Liver (tissue), 9 donors: ENCODE measurements around the gene FKBP11. TPM values are rescaled to one million over a fixed set of nuclear protein-coding genes. Genes with fewer than 3 reads are reported as not detected.

Experiments used
- DNase-seq: peaks from one replicate; pipeline ENCODE4 v3.0.0-alpha.2; 2017; ENCODE audit warnings: low spot score
- H3K27ac ChIP-seq, 2 donors: one replicate each; pipeline ENCODE4 v1.7.0; 2013; ENCODE audit warnings: inconsistent platforms in 2 of 2, low read length in 2 of 2, control low read depth in 1 of 2, low read depth in 1 of 2, mild to moderate bottlenecking in 1 of 2
- H3K27me3 ChIP-seq, 4 donors: one replicate each; pipeline versions ENCODE4 v1.6.1 to v1.7.0; 2013; ENCODE audit warnings: low read length in 3 of 4, inconsistent platforms in 1 of 4, mild to moderate bottlenecking in 1 of 4, moderate library complexity in 1 of 4; ENCODE audit not compliant: control insufficient read depth in 4 of 4, insufficient read depth in 4 of 4
- H3K36me3 ChIP-seq, 4 donors: one replicate each; pipeline versions ENCODE4 v1.6.1 to v1.7.0; 2013; ENCODE audit warnings: low read length in 3 of 4, mild to moderate bottlenecking in 3 of 4, low read depth in 1 of 4, moderate library complexity in 1 of 4; ENCODE audit not compliant: control insufficient read depth in 4 of 4, insufficient read depth in 3 of 4
- H3K4me1 ChIP-seq, 4 donors: one replicate each; pipeline versions ENCODE4 v1.6.1 to v1.7.0; 2013; ENCODE audit warnings: low read length in 3 of 4, mild to moderate bottlenecking in 3 of 4, moderate library complexity in 1 of 4; ENCODE audit not compliant: control insufficient read depth in 4 of 4, insufficient read depth in 4 of 4
- H3K4me3 ChIP-seq, 3 donors: one replicate each; pipeline versions ENCODE4 v1.6.1 to v1.7.0; 2013; ENCODE audit warnings: low read length in 3 of 3, control low read depth in 1 of 3, low read depth in 1 of 3, mild to moderate bottlenecking in 1 of 3
- H3K9ac ChIP-seq, 2 donors: one replicate each; pipeline ENCODE4 v1.7.0; 2013; ENCODE audit warnings: low read length in 2 of 2, mild to moderate bottlenecking in 2 of 2, moderate library complexity in 2 of 2, control low read depth in 1 of 2, low read depth in 1 of 2
- H3K9me3 ChIP-seq, 4 donors: one replicate each; pipeline versions ENCODE4 v1.6.1 to v1.7.0; 2013; ENCODE audit warnings: low read length in 3 of 4; ENCODE audit not compliant: control insufficient read depth in 4 of 4
- ATF3 ChIP-seq: IDR thresholded peaks from 2 replicates; pipeline ENCODE4 v1.6.1; 2016; ENCODE audit warnings: antibody characterized with exemption
- CTCF ChIP-seq: fragments of 150-350 bp; IDR thresholded peaks from 2 replicates; pipeline ENCODE4 v1.5.1; 2017; ENCODE audit warnings: improper control_type of control experiment, low read depth, low read length; ENCODE audit not compliant: missing input control
- EGR1 ChIP-seq, 2 donors: IDR thresholded peaks; 2 replicates each; pipeline ENCODE4 v1.6.1; 2016 to 2018; ENCODE audit warnings: antibody characterized with exemption in 2 of 2, low read depth in 2 of 2
- FOXA1 ChIP-seq: IDR thresholded peaks from 2 replicates; pipeline ENCODE4 v1.6.1; 2016; ENCODE audit warnings: antibody characterized with exemption
- FOXA2 ChIP-seq: IDR thresholded peaks from 2 replicates; pipeline ENCODE4 v1.6.1; 2016; ENCODE audit warnings: antibody characterized with exemption
- GABPA ChIP-seq, 2 donors: IDR thresholded peaks in 1 of 2; conservative IDR thresholded peaks in 1 of 2; 2 replicates each; pipeline ENCODE4 v1.6.1; 2016; ENCODE audit warnings: antibody characterized with exemption in 2 of 2, mild to moderate bottlenecking in 1 of 2, moderate library complexity in 1 of 2
- HNF4A ChIP-seq, 2 donors: conservative IDR thresholded peaks; 2 replicates each; pipeline ENCODE4 v1.6.1; 2016; ENCODE audit warnings: antibody characterized with exemption in 2 of 2, mild to moderate bottlenecking in 2 of 2
- HNF4G ChIP-seq: IDR thresholded peaks from 2 replicates; pipeline ENCODE4 v1.6.1; 2016; ENCODE audit warnings: antibody characterized with exemption
- JUND ChIP-seq, 2 donors: IDR thresholded peaks; 2 replicates each; pipeline ENCODE4 v1.6.1; 2016; ENCODE audit warnings: antibody characterized with exemption in 2 of 2
- RAD21 ChIP-seq, 2 donors: IDR thresholded peaks; 2 replicates each; pipeline ENCODE4 v1.6.1; 2016; ENCODE audit warnings: antibody characterized with exemption in 2 of 2, mild to moderate bottlenecking in 2 of 2
- REST ChIP-seq: IDR thresholded peaks from 2 replicates; pipeline ENCODE4 v1.6.1; 2016; ENCODE audit warnings: antibody characterized with exemption, mild to moderate bottlenecking
- RXRA ChIP-seq, 2 donors: IDR thresholded peaks; 2 replicates each; pipeline ENCODE4 v1.6.1; 2017 to 2018; ENCODE audit warnings: antibody characterized with exemption in 2 of 2, mild to moderate bottlenecking in 1 of 2
- SP1 ChIP-seq: IDR thresholded peaks from 2 replicates; pipeline ENCODE4 v1.6.1; 2018; ENCODE audit warnings: antibody characterized with exemption, mild to moderate bottlenecking
- TAF1 ChIP-seq: conservative IDR thresholded peaks from 2 replicates; pipeline ENCODE4 v1.6.1; 2016; ENCODE audit warnings: antibody characterized with exemption, mild to moderate bottlenecking
- YY1 ChIP-seq: IDR thresholded peaks from 2 replicates; pipeline ENCODE4 v1.6.1; 2016; ENCODE audit warnings: antibody characterized with exemption, mild to moderate bottlenecking
- WGBS: extraction: QIAGEN DNeasy Blood & Tissue Kit; methylation state at CpG from one replicate; pipeline ENCODE4 v1.1.7; 2013; 5-methylcytosine and 5-hydroxymethylcytosine counted together
- polyA plus RNA-seq, 2 donors: library from polyadenylated mRNA; stranded (reverse) in 1 of 2; unstranded in 1 of 2; fragments of 200-250 nt in 1 of 2; fragments of >200 nt in 1 of 2; fragmentation: Nextera tagmentation in 1 of 2; extraction: Ambion mirVana in 1 of 2; gene quantifications; one replicate each; pipeline versions ENCODE4 v1.2.1 to v1.2.3, GENCODE V29; 2013 to 2015
- total RNA-seq, 2 donors: library from RNA; depleted of rRNA; stranded (reverse); fragments of >200 nt; gene quantifications; one replicate each; pipeline ENCODE4 v1.2.3, GENCODE V29; 2014
- donor health status: healthy.
- donor health status: healthy.
- donor health status: healthy.
- donor health status: healthy.
- donor health status: healthy.

FKBP11 gene
- total and polyA plus RNA-seq, 4 donors, result 28.6 to 162 (median 64.9) TPM

GRCh38 chr12:48901278-48901677, 24.0 kb downstream of the FKBP11 start:
- 92% methylated on average over 2 of the region's 2 CpGs for WGBS
- Histone ChIP-seq H3K4me1 (peaks cover 0 to 6% (median 0%) of the 10 kb centered on the region in 4 donors), H3K9ac (no peak overlapping the region), H3K27me3 (no peaks in the 10 kb centered on the region), H3K4me3 (no peak overlapping the region), H3K27ac (no peak overlapping the region), H3K36me3 (no peaks in the 10 kb centered on the region), H3K9me3 (no peaks in the 10 kb centered on the region)
- DNase-seq, result no peak
- TF ChIP-seq HNF4A (conservative IDR thresholded peaks at IDR 0.05) (no peak), ATF3 (no peak), REST (no peak), RAD21 (IDR thresholded peaks at IDR 0.05) (no peak), SP1 (no peak), CTCF (no peak), RXRA (IDR thresholded peaks at IDR 0.05) (no peak), YY1 (no peak), TAF1 (no peak)

GRCh38 chr12:48899651-48900050, 25.6 kb downstream of the FKBP11 start:
- H3K9me3 ChIP-seq, result no peaks in the 10 kb centered on the region
- H3K27ac ChIP-seq, result no peak overlapping the region
- WGBS, result 83% methylated on average over 2 of the region's 2 CpGs
- H3K9ac ChIP-seq, result no peak overlapping the region
- H3K27me3 ChIP-seq, result no peaks in the 10 kb centered on the region
- DNase-seq, result no peak
- peaks cover 0 to 6% (median 0%) of the 10 kb centered on the region in 4 donors for H3K4me1 ChIP-seq
- H3K36me3 ChIP-seq, result no peaks in the 10 kb centered on the region
- TF ChIP-seq FOXA1 (no peak), ATF3 (no peak), TAF1 (no peak), FOXA2 (no peak), EGR1 (IDR thresholded peaks at IDR 0.05; ENCODE audit: low read depth in 2 of 2) (no peak), RAD21 (IDR thresholded peaks at IDR 0.05) (no peak), JUND (IDR thresholded peaks at IDR 0.05) (no peak), REST (no peak), HNF4G (no peak), SP1 (no peak), GABPA (IDR thresholded peaks at IDR 0.05 in 1 of 2, conservative IDR thresholded peaks at IDR 0.05 in 1 of 2) (no peak), RXRA (IDR thresholded peaks at IDR 0.05) (no peak), HNF4A (conservative IDR thresholded peaks at IDR 0.05) (no peak), YY1 (no peak)
- no peak overlapping the region for H3K4me3 ChIP-seq
